Heart left ventricle (tissue), 16 donors: ENCODE data around the gene CAMK2N2. TPM values are rescaled to one million over a fixed set of nuclear protein-coding genes. Genes with fewer than 3 reads are reported as not detected.

ENCODE experiments used
- ATAC-seq, 4 donors: fragments of 200-7000 bp; cut with Tn5 transposase; one replicate each; pipeline ENCODE4 v1.9.1; 2020 to 2022; ENCODE audit warnings: moderate library complexity in 4 of 4, mild to moderate bottlenecking in 3 of 4, moderate number of reproducible peaks in 1 of 4
- DNase-seq, 5 donors: peaks; one replicate each; pipeline ENCODE4 v3.0.0-alpha.2; 2020
- H3K27ac ChIP-seq, 12 donors: fragments of 200-600 bp; sonication (generic) in 4 of 12; one replicate each; pipeline versions ENCODE4 v1.5.0 to v1.8.0; 2016 to 2022; ENCODE audit warnings: mild to moderate bottlenecking in 2 of 12
- H3K27me3 ChIP-seq, 9 donors: fragments of 200-600 bp; sonication (generic) in 2 of 9; one replicate each; pipeline versions ENCODE4 v1.5.1 to v1.8.0; 2016 to 2022; ENCODE audit warnings: mild to moderate bottlenecking in 3 of 9
- H3K36me3 ChIP-seq, 9 donors: fragments of 200-600 bp; sonication (generic) in 2 of 9; one replicate each; pipeline versions ENCODE4 v1.5.0 to v1.8.0; 2018 to 2022; ENCODE audit warnings: mild to moderate bottlenecking in 2 of 9
- H3K4me1 ChIP-seq, 12 donors: fragments of 200-600 bp; sonication (generic) in 4 of 12; one replicate each; pipeline versions ENCODE4 v1.5.0 to v1.8.0; 2016 to 2022; ENCODE audit warnings: mild to moderate bottlenecking in 3 of 12
- H3K4me3 ChIP-seq, 12 donors: fragments of 200-600 bp; sonication (generic) in 4 of 12; one replicate each; pipeline versions ENCODE4 v1.5.0 to v1.8.0; 2017 to 2022; ENCODE audit warnings: mild to moderate bottlenecking in 9 of 12, moderate library complexity in 4 of 12
- H3K9me3 ChIP-seq, 12 donors: fragments of 200-600 bp; sonication (generic) in 4 of 12; one replicate each; pipeline versions ENCODE4 v1.5.0 to v1.8.0; 2016 to 2022; ENCODE audit warnings: mild to moderate bottlenecking in 1 of 12
- CTCF ChIP-seq, 12 donors: fragments of 200-600 bp; sonication (generic) in 4 of 12; IDR thresholded peaks; one replicate each; pipeline versions ENCODE4 v1.5.0 to v1.8.0; 2018 to 2022; ENCODE audit warnings: antibody characterized with exemption in 12 of 12, mild to moderate bottlenecking in 5 of 12
- POLR2A ChIP-seq, 2 donors: fragments of 450-650 bp; IDR thresholded peaks; one replicate each; pipeline ENCODE4 v1.6.1; 2017; ENCODE audit warnings: antibody characterized with exemption in 2 of 2, mild to moderate bottlenecking in 2 of 2, moderate library complexity in 2 of 2
- WGBS, 4 donors: extraction: QIAGEN DNeasy Blood & Tissue Kit in 2 of 4; methylation state at CpG; one replicate each; pipeline versions ENCODE4 v1.1.5 to v1.1.7; 2013 to 2018; 5-methylcytosine and 5-hydroxymethylcytosine counted together
- intact Hi-C, 10 donors: fragments of 100-400 bp; cut with DNase I; formaldehyde crosslinking; loops; one replicate each; pipeline versions ENCODE4 v1.11.1 to v1.14.2; 2022
- polyA plus RNA-seq, 2 donors: library from polyadenylated mRNA; stranded (reverse); fragments of 200-250 nt; gene quantifications; one replicate each; pipeline ENCODE4 v1.2.3, GENCODE V29; 2013
- total RNA-seq, 9 donors: library from RNA; depleted of rRNA in 2 of 9; stranded (reverse); fragments of >200 nt in 2 of 9; fragmentation: NEBNext Ultra II Directional in 3 of 9; extraction: Animal tissue kit (Norgen Biotek cat#: 25700) in 3 of 9; gene quantifications; one replicate each; pipeline versions ENCODE4 v1.1.0 to v1.2.4, GENCODE V29; 2016 to 2023
- donor health status: ischemic (EF 13 %, LVEDD 7.1; RV severe dilation, severe dysfunction).
- donor health status: healthy with polysubstance abuse.
- donor health status: DM: no; HTN: yes; CAD: no.
- donor health status: DM: no; HTN: no; CAD: no.
- donor health status: ischemic (EF 25% LVEDD 6.9; RV normal size, moderate dysfunction).
- donor health status: ischemic (EF 25% LVEDD 5.7; RV mildly dilated, moderate dysfunction).
- donor health status: healthy.
- donor health status: DM: yes; HTN: yes; CAD: no.
- donor health status: ischemic (EF 35%, LVEDD 5.7; RV mildly dilated, moderate dysfunction).
- donor health status: nonischemic (EF 11% LVEDD 7.7; RV severe dilation, severe dysfunction).
- donor health status: DM: yes; HTN: yes; CAD: no.
- donor health status: PGD.
- donor health status: ischemic (EF 29% LVEDD 5.4; RV normal size, mild dysfunction).
- donor health status: nonischemic (EF 23%, LVEDD 6.1; RV moderate dilation, normal function).

The CAMK2N2 gene
- total and polyA plus RNA-seq, 11 donors, result 0.14 to 0.37 (median 0.26) TPM; not detected in 6

DNA sequence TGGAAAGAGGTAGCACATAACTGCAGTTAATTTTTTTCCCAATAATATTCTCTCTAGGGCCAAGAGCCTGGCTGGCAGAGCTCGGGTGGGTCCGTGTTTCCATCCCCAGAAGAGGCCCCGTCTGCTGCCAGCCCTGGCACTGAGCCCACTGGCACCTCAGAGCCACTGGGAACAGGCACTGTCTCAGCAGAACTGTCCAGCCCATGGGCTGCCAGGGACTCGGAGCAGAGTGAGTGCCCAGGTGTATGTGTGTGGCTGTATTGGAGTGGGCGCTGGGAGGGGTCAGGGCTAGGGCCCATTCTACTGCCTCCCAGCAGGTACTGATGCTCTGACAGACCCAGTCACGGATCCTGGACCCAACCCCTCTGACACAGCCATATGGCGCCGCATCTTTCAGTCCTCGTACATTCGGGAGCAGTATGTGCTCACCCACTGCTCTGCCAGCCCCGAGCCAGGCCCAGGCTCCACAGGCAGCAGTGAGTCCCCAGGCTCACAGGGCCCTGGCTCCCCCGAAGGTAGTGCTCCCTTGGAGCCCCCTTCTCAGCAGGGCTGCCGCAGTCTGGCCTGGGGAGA, 23.0 kb downstream of the CAMK2N2 start:
- no peak for ATAC-seq
- intact Hi-C loops, result loop anchor here in 1 of 10 donors (5.0 kb wide), 1 partner anchor 91 kb away; no protein-coding TSS in a partner anchor

DNA sequence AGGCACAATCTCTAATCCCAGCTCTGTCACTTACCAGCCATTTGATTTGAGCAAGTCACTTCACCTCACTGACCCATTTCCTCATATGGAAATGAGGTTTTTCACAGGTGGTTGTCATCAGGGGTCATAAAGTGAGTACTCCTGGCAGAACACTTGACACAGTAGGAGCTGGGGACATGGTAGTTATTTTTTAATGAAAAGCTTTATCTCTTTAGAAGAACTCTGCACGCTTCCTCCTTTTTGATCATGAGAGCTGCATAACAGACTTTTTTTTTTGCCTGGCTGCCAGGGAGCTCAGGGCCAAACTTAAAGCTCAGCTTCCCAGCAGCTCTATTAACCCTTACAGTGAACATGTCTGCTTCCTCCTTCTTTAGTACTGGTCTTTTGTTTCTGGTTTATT, 23.5 kb downstream of the CAMK2N2 start:
- no peak overlapping the region for H3K4me3 ChIP-seq
- ATAC-seq (no peak), DNase-seq (no peak)
- H3K27ac ChIP-seq, result no peak overlapping the region
- WGBS, 4 donors, result 30 to 48% (median 36%) methylated on average over 1 of the region's 1 CpG
- TF ChIP-seq POLR2A (IDR thresholded peaks at IDR 0.05) (no peak), CTCF (IDR thresholded peaks at IDR 0.05) (no peak)
- peaks cover 0 to 16% (median 0%) of the 10 kb centered on the region in 9 donors for H3K27me3 ChIP-seq
- intact Hi-C loops, result loop anchor here in 1 of 10 donors (5.0 kb wide), 1 partner anchor 91 kb away; no protein-coding TSS in a partner anchor
- peaks cover 0 to 11% (median 7%) of the 10 kb centered on the region in 9 donors for H3K36me3 ChIP-seq
- H3K4me1 ChIP-seq, result peaks cover 0 to 8% (median 5%) of the 10 kb centered on the region in 12 donors
- H3K9me3 ChIP-seq, result no peaks in the 10 kb centered on the region

More for the DNA sequence above, 23.0 kb downstream of the CAMK2N2 start:
- Histone ChIP-seq H3K4me3 (no peak overlapping the region), H3K4me1 (peaks cover 0 to 8% (median 5%) of the 10 kb centered on the region in 12 donors), H3K9me3 (no peaks in the 10 kb centered on the region), H3K36me3 (peaks cover 0 to 16% (median 12%) of the 10 kb centered on the region in 9 donors), H3K27me3 (peaks cover 0 to 11% (median 0%) of the 10 kb centered on the region in 9 donors), H3K27ac (no peak overlapping the region)
- DNase-seq, result no peak
- no peak for TF ChIP-seq POLR2A (IDR thresholded peaks at IDR 0.05)
- TF ChIP-seq CTCF (IDR thresholded peaks at IDR 0.05), result no peak
- 63 to 78% (median 74%) methylated on average over 7 to 13 of the region's 13 CpGs for WGBS, 4 donors

GRCh38 chr3:184237211-184237610, 24.1 kb downstream of the CAMK2N2 start:
- WGBS, 4 donors, result 71 to 74% (median 73%) methylated on average over 7 of the region's 7 CpGs
- H3K4me1 ChIP-seq, result peaks cover 0 to 8% (median 5%) of the 10 kb centered on the region in 12 donors
- DNase-seq (no peak), ATAC-seq (no peak)
- peaks cover 0 to 5% (median 1%) of the 10 kb centered on the region in 9 donors for H3K36me3 ChIP-seq
- TF ChIP-seq POLR2A (IDR thresholded peaks at IDR 0.05) (no peak), CTCF (IDR thresholded peaks at IDR 0.05) (no peak)
- peaks cover 0 to 22% (median 3%) of the 10 kb centered on the region in 9 donors for H3K27me3 ChIP-seq
- H3K4me3 ChIP-seq, result no peak overlapping the region
- H3K9me3 ChIP-seq, result no peaks in the 10 kb centered on the region
- H3K27ac ChIP-seq, result no peak overlapping the region
- intact Hi-C loops, result loop anchor here in 1 of 10 donors (5.0 kb wide), 1 partner anchor 90 kb away; no protein-coding TSS in a partner anchor

DNA sequence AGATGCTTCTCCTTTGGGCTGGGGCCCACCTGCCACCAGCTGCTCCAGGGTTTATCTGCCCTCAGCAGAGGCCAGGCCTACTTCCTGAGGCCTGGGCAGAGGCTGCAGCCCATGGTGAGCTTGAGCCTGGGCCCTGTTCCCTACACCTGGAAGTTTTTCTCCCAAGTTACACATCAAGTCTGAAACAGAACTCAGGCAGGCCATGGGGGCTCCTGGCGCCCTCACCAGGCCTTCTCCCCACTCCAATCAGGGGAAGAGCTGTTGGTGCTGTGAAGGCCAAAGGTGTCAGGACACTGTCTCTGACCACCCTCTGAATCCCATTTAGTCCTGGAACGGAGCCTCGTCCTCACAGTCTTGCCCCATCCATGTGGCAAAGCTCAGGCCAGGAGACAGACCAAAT, 24.7 kb downstream of the CAMK2N2 start:
- Histone ChIP-seq H3K4me1 (peaks cover 0 to 6% (median 2%) of the 10 kb centered on the region in 12 donors), H3K9me3 (no peaks in the 10 kb centered on the region), H3K27ac (no peak overlapping the region), H3K4me3 (no peak overlapping the region), H3K27me3 (peaks cover under 1 to 28% (median 7%) of the 10 kb centered on the region in 9 donors), H3K36me3 (no peaks in the 10 kb centered on the region)
- no peak for ATAC-seq
- no peak for DNase-seq
- intact Hi-C loops, result loop anchor here in 1 of 10 donors (5.0 kb wide), 1 partner anchor 89 kb away; no protein-coding TSS in a partner anchor
- 53 to 93% (median 80%) methylated on average over 3 of the region's 3 CpGs for WGBS, 4 donors
- TF ChIP-seq POLR2A (IDR thresholded peaks at IDR 0.05) (no peak), CTCF (IDR thresholded peaks at IDR 0.05) (no peak)
